ENCODE measurements around the gene NRARP.

Gene NRARP

DNA sequence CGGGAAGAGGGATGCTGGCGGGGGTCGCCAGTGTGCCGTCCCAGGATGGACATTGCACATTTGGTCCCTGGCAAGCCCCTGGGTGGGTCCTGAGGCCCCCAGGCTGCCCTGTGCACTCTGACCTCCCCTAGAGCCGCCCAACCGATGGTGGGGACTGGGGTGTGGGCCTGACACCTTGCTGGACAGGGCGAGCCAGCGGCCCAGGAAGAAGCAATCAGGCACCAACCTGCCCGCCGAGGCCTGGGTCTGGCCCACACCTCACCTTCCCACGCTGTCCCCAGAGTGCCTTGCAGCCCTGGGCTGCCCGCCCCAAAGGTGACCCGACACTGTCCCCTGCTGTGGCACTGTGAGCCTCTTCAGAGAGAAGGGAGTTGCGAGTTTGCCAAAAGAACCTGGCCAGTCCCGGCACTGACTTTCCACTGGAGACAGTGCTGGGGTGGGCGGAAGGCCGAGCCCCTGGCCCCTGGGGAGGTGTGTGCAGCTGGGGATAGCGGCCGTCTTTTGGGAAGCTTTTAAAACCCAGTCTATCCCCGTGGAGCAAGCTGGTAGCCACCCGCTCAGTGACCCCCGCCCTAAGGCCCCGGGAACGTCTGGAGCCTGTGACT is 12.0 kb upstream of the NRARP start:
- TF ChIP-seq, protein P1, sequence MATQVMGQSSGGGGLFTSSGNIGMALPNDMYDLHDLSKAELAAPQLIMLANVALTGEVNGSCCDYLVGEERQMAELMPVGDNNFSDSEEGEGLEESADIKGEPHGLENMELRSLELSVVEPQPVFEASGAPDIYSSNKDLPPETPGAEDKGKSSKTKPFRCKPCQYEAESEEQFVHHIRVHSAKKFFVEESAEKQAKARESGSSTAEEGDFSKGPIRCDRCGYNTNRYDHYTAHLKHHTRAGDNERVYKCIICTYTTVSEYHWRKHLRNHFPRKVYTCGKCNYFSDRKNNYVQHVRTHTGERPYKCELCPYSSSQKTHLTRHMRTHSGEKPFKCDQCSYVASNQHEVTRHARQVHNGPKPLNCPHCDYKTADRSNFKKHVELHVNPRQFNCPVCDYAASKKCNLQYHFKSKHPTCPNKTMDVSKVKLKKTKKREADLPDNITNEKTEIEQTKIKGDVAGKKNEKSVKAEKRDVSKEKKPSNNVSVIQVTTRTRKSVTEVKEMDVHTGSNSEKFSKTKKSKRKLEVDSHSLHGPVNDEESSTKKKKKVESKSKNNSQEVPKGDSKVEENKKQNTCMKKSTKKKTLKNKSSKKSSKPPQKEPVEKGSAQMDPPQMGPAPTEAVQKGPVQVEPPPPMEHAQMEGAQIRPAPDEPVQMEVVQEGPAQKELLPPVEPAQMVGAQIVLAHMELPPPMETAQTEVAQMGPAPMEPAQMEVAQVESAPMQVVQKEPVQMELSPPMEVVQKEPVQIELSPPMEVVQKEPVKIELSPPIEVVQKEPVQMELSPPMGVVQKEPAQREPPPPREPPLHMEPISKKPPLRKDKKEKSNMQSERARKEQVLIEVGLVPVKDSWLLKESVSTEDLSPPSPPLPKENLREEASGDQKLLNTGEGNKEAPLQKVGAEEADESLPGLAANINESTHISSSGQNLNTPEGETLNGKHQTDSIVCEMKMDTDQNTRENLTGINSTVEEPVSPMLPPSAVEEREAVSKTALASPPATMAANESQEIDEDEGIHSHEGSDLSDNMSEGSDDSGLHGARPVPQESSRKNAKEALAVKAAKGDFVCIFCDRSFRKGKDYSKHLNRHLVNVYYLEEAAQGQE (IDR thresholded peaks at IDR 0.05; ENCODE audit: low read depth) = no peak
- peak; percentile 36; the same call in 1 of the 2 replicates for TF ChIP-seq ZBTB7A (IDR thresholded peaks at IDR 0.05; ENCODE audit: low read depth)
- TF ChIP-seq TCF12 (IDR thresholded peaks at IDR 0.05; ENCODE audit: low read depth) = 0 out of 2 replicates have a peak, but pooled peaks have one; percentile 16

DNA sequence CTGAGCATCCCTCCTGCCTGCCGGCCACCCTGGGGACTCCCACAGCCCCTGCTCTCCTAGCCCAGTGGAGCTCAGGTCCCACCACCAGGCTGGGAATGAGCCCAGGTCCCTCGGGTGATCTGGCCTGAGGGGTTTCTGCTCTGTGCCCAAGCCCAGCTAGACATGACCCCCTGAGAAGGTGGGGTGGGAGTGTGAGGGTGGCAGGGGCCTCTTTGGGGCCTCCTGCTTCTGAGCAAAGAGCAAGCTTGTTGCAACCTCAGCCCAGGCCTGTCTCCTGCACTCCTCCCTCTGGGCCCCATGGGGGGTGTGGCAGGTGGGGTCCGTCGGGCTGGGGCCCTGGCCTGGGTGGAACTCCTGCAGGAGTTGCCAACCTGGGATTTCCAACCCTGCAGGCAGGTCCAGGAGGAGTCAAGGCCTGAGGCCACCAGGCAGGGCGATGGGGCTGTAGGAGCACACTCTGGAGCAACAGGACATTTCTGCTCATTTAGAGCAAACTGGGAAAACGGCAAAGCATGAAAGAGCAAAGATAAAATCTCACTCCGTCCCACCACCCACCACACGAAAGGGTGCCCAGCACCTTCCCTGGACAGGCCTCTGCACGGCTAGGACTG is 11.4 kb upstream of the NRARP start:
- TF ChIP-seq CREB1 (IDR thresholded peaks at IDR 0.05; ENCODE audit: low read depth) (no peak), TCF12 (IDR thresholded peaks at IDR 0.05; ENCODE audit: low read depth) (no peak), YY1 (IDR thresholded peaks at IDR 0.05; ENCODE audit: low read depth) (no peak)
- TF ChIP-seq, protein P1 (IDR thresholded peaks at IDR 0.05; ENCODE audit: low read depth) = no peak
- TF ChIP-seq, protein P2, sequence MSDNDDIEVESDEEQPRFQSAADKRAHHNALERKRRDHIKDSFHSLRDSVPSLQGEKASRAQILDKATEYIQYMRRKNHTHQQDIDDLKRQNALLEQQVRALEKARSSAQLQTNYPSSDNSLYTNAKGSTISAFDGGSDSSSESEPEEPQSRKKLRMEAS (IDR thresholded peaks at IDR 0.05) = no peak

DNA sequence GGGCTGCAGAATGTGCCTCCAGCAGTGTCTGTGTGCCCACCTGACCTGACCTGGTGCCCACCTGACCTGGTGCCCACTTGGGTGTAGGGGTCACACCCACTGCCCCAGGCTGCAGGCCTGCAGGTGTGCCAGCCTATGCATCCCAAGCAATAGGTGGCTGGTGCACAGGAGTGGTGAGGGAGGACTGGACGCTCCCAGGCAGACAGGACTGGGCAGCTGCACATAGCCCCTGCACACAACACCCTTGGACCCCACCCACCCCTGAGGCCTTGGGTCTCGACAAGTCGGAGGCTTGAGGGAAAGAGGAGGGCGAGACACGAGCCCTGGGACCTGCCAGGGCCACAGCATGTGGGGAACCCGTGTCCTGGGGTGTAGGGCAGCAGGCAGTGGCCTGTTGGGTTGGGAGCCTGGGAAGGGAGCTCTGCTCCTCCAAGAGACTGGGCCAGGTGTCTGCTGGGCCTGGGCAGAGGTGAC is 10.8 kb upstream of the NRARP start:
- TF ChIP-seq YY1 (IDR thresholded peaks at IDR 0.05; ENCODE audit: low read depth) (no peak), TCF12 (IDR thresholded peaks at IDR 0.05; ENCODE audit: low read depth) (no peak), EGR1 (IDR thresholded peaks at IDR 0.05) (no peak), CREB1 (IDR thresholded peaks at IDR 0.05; ENCODE audit: low read depth) (no peak), TAF1 (IDR thresholded peaks at IDR 0.05; ENCODE audit: low read depth) (no peak), RAD21 (IDR thresholded peaks at IDR 0.05; ENCODE audit: low read depth) (no peak), TEAD4 (IDR thresholded peaks at IDR 0.05) (no peak), NFIC (IDR thresholded peaks at IDR 0.05) (no peak), ZBTB7A (IDR thresholded peaks at IDR 0.05; ENCODE audit: low read depth) (no peak)
- TF ChIP-seq, protein P3, sequence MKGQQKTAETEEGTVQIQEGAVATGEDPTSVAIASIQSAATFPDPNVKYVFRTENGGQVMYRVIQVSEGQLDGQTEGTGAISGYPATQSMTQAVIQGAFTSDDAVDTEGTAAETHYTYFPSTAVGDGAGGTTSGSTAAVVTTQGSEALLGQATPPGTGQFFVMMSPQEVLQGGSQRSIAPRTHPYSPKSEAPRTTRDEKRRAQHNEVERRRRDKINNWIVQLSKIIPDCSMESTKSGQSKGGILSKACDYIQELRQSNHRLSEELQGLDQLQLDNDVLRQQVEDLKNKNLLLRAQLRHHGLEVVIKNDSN (IDR thresholded peaks at IDR 0.05) = no peak
- TF ChIP-seq, protein P1 (IDR thresholded peaks at IDR 0.05; ENCODE audit: low read depth) = no peak
- TF ChIP-seq, protein P2 (IDR thresholded peaks at IDR 0.05) = no peak

DNA sequence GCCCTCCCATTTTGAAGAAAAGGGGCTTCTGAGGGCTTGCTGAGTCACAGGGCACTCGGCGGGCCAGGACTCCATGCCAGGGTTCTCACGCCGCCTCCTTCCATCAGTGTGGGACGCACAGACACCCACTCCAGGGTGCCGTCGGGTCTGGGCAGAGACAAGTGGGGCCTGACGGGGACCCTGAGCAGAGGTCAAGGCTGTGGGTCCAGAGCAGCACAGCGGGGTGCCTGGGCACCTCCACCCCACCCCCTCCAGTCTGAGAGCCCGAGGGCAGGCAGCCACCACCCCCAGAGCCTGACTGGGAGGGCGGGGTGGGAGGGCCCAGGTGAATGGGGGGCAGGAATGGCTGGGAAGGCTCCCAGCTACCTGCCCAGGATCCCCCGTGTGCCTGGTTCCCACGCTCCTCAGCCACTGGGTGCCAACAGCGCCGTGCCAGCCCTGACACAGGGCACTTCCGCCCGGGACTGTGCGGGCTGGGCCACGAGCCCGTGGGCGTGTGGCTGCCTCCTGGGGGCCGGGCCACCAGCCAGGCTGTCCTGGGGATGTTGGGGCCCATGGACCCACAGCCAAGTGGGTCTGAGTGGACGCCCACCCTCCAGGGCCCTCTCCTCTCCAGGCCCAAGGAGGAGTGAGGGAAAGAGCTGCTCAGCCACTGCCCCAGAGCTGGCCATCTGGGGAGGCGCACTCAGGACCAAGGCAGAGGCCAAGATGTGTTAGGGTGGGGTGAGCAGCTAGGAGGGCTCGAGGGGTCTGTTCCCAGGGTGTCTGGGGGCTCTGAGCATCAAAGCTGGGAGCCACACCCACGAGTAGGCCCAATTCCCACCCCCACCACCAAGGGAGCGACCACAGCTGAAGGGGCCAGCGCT is 10.1 kb upstream of the NRARP start:
- TF ChIP-seq TCF12 (IDR thresholded peaks at IDR 0.05; ENCODE audit: low read depth) = peak; percentile 75; the same call in 1 of the 2 replicates
- no peak for TF ChIP-seq CREB1 (IDR thresholded peaks at IDR 0.05; ENCODE audit: low read depth)
- peak; percentile 73 for TF ChIP-seq NFIC (IDR thresholded peaks at IDR 0.05)
- TF ChIP-seq TEAD4 (IDR thresholded peaks at IDR 0.05) = no peak
- TF ChIP-seq, protein P2 (IDR thresholded peaks at IDR 0.05) = no peak
- TF ChIP-seq, protein P1 (IDR thresholded peaks at IDR 0.05; ENCODE audit: low read depth) = no peak
- TF ChIP-seq EP300 (IDR thresholded peaks at IDR 0.05; ENCODE audit: borderline replicate concordance) = peak; percentile 58
- TF ChIP-seq TAF1 (IDR thresholded peaks at IDR 0.05; ENCODE audit: low read depth) = 0 out of 2 replicates have a peak, but pooled peaks have one; percentile 21
- peak; percentile 50; the same call in 1 of the 2 replicates for TF ChIP-seq FOXM1 (IDR thresholded peaks at IDR 0.05; ENCODE audit: borderline replicate concordance, low read depth)
- TF ChIP-seq, protein P3 (IDR thresholded peaks at IDR 0.05) = no peak
- peak; percentile 79 for TF ChIP-seq EGR1 (IDR thresholded peaks at IDR 0.05)
- no peak for TF ChIP-seq YY1 (IDR thresholded peaks at IDR 0.05; ENCODE audit: low read depth)
- peak; percentile 14 for TF ChIP-seq ZBTB7A (IDR thresholded peaks at IDR 0.05; ENCODE audit: low read depth)
- no peak for TF ChIP-seq CEBPB (IDR thresholded peaks at IDR 0.05)
- TF ChIP-seq RAD21 (IDR thresholded peaks at IDR 0.05; ENCODE audit: low read depth) = no peak
